ENCODE data around the gene EIF6.

Gene EIF6

GRCh38 chr20:35232575-35232974, 52.0 kb downstream of the EIF6 start:
- no peak overlapping the region for H3K4me3 ChIP-seq (ENCODE audit: low read length)
- no peak for TF ChIP-seq ZNF274 (IDR thresholded peaks at IDR 0.05; ENCODE audit: low read depth, low read length)

All from GM08714 (cell line).